ENCODE results near the gene SMDT1.
"Not testable (repeated sequence)": the region's sequence is repeated elsewhere in the genome, so short reads cannot be mapped to it uniquely, and the experiment has no call there.

SMDT1 gene

GRCh38 chr22:42104332-42104860, 24.9 kb downstream of the SMDT1 start:
- DNase-seq = not testable (repeated sequence)

GRCh38 chr22:42108848-42109247, 29.3 kb downstream of the SMDT1 start:
- no peak for DNase-seq

- no peak for DNase-seq
Measured at GRCh38 chr22:42111798-42112197, 32.3 kb downstream of the SMDT1 start.

GRCh38 chr22:42112793-42113192, 33.3 kb downstream of the SMDT1 start:
- DNase-seq = not testable (repeated sequence)

GRCh38 chr22:42114721-42115120, 35.2 kb downstream of the SMDT1 start:
- no peak for DNase-seq

GRCh38 chr22:42115420-42115830, 35.9 kb downstream of the SMDT1 start:
- DNase-seq = not testable (repeated sequence)

- DNase-seq = no peak
Measured at GRCh38 chr22:42116848-42117424, 37.4 kb downstream of the SMDT1 start.

GRCh38 chr22:42120231-42121021, 40.9 kb downstream of the SMDT1 start:
- not testable (repeated sequence) for DNase-seq

GRCh38 chr22:42123529-42123928, 44.0 kb downstream of the SMDT1 start:
- DNase-seq = not testable (repeated sequence)

- no peak for DNase-seq
Measured at GRCh38 chr22:42127606-42128005, 48.1 kb downstream of the SMDT1 start.

- not testable (repeated sequence) for DNase-seq
Measured at GRCh38 chr22:42128007-42128406, 48.5 kb downstream of the SMDT1 start.

- not testable (repeated sequence) for DNase-seq
Measured at GRCh38 chr22:42128776-42129694, 49.5 kb downstream of the SMDT1 start.

GRCh38 chr22:42130182-42130581, 50.7 kb downstream of the SMDT1 start:
- DNase-seq = not testable (repeated sequence)

GRCh38 chr22:42130639-42131431, 51.3 kb downstream of the SMDT1 start, which contains the start of gene CYP2D6:
TSS of gene CYP2D6 (minus strand) at chr22:42130810. CDS start at chr22:42130791, 19 bp downstream.
- DNase-seq = not testable (repeated sequence)

- DNase-seq = no peak
Measured at GRCh38 chr22:42131562-42131961, 52.1 kb downstream of the SMDT1 start.

- no peak for DNase-seq
Measured at GRCh38 chr22:42132457-42132856, 53.0 kb downstream of the SMDT1 start.
